HS-27A (cell line): Measurements from ENCODE around the gene FAM83B.
"Not testable (repeated sequence)": the region's sequence is repeated elsewhere in the genome, so short reads cannot be mapped to it uniquely, and the experiment has no call there.

ENCODE experiments used
- DNase-seq: peaks from one replicate; pipeline ENCODE4 v3.0.0-alpha.2; 2012; ENCODE audit warnings: low read depth, missing footprints

The FAM83B gene

DNA sequence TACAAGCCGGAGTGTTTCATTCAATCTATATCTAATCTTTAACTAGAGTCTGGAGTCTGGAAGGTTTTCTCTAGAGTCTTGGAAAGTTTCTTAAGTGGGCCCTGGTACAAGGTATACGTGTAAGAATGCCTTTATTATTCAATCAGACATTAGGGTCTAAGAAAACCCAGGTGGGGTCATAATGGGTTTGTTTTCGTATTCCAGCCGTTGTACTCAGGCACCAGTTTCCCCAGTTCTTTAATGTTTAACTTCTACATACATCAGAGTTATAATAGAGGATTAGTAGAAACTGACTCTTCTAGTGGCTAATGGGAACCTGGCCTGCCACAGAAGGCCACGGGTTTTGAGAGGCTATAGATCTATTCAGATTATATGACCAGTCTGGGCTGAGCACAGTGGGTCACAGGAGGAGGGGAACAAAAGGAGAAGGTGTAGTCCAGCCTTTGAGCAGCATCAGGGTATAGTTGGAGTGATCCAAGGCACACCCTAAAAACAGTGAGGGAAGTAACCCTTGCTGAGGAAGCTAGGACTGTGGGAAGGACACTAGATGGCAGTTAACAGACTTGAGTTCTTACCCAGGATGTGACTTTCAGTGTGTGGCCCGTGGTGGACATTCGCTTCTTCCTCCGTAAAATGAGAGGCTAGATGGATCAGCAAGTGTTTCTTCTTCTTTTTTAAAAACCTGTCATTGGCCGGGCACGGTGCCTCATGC is 15.5 kb downstream of the FAM83B start:
- DNase-seq: no peak

DNA sequence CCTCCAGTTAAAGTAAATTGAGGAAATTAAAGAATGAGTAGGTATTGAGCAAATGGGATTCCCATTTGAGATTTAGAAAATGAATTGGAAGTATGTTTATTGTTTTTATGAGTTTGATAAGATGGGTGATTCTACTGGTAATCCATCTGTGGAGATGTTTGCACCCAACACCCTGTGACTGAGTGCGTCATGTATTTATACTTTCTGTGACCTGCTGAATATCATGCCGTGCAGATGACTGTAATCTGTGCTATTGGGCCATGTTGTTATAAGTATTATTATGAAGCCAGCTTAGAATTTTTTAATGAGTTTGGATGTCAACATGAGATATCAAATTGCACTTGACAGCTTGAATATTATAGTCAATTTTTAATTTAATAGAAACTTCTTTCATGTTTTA is 17.7 kb downstream of the FAM83B start:
- DNase-seq: no peak

DNA sequence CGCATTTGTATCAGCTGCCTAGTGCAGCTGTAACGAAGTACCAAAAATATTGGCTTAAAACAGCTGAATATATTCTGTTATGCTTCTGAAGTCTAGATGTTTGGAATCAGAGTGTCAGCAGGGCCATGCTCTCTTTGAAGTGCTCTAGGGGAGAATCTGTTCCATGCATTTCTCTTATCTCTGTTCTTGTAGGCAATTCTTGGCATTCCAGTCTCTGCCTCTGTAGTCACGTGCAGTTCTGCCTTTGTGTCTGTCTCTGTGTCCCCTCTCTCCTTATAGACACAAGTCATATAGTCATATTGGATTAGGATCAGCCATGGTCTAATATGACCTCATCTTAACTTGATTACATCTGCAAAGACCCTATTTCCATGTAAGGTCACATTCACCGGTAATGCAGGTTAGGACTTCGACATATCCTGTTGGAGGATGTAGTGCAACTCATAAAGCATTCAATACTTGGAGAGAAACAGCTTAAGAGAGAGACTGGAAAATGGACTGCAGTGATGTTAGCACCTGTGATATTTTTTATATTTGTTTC is 18.6 kb downstream of the FAM83B start:
- no peak for DNase-seq

DNA sequence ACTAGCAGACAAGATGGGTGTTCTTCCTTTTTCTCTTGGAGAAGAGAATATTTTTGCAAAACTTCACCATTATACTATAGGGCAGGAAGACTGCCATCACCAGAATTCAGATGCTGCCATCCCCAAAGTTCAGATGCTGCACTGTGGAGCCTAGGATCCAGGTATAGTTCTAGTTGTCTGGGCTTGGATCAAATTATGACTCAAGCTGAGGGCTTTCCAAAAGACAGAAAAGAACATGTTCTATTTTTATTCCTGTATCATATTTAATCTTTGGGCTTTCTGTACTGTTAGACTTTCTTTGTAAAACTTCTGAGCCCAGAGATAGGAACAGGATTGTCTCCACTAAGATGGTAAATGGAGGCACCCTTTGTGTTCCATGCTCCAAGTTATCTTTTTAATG is 22.0 kb downstream of the FAM83B start:
- no peak for DNase-seq

DNA sequence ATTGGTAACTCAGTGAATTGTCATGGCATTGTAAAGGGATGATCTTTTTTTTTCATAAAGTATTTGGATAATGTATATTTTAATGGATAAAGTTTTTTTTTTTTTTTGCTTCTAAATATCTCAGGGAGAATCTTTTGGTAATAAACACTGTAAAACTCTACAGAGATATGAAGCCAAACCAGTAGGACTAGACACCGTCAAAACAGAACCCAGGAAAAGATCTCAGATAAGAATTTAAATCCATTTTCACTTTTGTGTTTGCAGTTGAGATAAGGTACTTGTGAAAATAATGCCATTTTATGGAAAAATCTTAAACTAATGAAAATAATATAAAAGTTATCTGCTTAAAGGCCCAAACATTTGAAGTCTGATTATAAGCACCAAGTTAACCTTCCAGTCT is 27.0 kb downstream of the FAM83B start:
- DNase-seq: no peak

DNA sequence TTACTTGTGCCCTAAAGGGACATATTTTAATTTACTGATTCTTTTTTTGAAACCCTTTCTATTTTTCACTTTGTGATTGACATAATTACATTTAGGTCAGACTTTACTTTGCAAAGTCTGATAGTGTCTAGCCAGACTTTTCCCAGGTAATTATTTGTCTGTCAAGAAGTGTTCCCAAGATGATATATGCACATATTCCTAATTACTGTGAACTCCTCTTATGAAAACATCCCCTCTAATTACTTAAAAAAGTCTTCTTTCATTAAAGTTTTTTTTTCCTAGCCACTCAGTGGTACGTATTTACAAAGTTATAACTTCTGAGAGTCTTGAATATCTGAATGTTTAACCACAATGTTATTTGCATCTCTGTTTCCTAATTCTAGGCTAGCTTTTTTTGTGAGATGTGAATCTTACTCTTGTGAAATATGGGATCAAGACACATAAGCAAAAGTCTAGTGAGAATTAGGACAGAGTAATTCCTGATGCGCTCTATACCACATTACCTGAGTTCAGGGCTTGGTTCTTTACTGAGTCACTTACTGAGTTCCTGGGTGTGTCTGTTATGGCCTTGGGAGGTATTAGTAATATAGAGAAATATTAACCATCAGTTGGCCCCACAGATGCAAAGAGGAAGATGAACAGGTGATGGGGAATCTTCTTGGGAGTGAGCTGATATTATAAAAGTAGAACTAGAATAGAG is 27.9 kb downstream of the FAM83B start:
- no peak for DNase-seq

DNA sequence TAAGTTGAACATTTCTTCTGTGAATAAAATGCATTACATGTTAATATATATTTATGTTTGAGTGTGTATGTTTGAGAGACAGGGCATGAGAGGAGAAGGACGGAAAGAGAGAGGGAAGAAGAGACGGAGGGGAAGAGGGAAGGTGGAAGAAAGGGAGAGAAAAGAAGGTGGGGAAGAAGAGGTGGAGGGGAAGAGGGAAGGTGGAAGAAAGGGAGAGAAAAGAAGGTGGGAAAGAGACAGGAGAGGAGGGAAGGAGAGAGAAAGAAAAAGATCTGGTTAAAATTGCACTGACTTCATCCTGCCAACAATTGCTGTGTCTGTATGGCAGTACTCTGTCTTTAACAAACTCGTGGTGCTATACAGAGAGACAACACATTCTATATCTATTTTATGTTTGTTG is 29.0 kb downstream of the FAM83B start:
- no peak for DNase-seq

DNA sequence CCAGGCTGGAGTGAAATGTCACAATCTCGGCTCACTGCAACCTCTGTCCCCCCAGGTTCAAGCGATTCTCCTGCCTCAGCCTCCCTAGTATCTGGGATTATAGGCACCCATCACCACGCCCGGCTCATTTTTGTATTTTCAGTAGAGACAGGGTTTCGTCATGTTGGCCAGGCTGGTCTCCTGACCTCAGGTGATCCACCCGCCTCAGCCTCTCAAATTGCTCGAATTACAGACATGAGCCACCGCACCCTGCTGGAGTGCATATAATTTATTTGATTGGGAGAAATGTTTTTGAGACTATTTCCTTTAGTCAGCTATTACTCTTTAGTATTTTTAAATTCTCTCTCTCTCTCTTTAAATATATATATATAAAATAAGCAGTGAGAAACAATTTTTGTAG is 29.8 kb downstream of the FAM83B start:
- no peak for DNase-seq

DNA sequence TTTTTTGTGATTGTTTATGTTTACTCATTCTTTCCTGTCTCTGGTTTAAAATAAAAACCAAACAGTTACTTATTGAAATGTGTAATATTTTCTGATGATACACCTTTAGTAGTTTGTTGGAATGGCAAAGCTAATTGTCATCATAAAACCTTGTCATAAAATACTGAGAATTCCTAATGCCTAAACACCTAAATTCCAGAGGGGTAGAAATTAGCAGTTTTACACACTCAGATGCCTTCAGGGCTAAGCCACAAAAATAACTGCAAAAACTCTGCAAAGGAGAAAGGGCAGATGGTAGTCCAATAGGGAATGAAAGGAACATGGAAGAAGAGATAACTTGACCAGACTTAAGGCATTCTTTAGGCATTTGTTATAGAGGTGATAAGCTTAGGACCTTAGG is 30.3 kb downstream of the FAM83B start:
- DNase-seq: no peak

DNA sequence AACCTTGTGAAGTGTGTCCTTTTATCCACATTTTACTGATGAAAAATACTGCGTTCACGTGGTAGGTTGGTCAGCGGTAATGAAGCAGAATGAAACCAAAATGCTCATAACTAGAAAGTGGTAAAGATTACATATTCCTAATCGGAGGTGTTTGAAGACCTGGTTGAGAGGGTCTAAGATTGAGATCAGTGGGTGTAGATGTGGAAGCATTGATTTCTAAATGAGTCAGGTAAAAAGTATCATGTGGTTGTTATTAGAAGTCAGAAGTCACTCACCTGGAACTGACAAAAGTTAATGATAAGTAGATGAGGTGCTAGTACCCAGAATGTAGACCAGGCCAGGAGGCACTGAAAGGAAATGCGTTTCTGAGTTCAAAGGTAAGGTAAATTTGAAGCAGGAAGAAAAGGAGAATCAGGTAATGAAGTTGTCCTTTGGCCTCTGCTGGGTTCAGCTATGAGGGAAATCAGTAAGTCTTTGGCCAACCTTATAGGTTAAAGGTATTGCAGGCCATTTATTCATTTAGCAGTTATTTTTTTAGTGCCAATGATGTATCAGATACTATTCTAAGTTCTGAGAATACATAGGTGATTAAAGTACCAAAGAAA is 31.2 kb downstream of the FAM83B start:
- DNase-seq: no peak

DNA sequence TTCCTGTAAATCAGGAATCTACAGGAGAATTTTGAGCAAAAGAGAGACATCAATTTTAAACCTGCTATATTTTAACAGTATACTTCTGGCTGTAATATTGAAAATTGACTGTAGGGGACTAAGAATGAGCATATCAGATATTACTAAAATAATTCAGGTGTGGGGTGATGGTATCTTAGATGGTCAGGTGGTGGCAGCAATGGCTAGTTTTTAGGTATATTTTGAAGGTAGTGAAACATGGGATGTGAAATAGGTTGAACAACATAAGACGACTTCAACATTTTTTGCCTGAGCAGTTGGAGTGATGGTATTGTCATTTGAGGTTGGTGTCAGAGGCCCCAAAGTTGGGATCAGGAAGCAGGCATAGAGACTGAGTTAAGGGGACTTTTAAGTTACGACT is 32.1 kb downstream of the FAM83B start:
- no peak for DNase-seq

DNA sequence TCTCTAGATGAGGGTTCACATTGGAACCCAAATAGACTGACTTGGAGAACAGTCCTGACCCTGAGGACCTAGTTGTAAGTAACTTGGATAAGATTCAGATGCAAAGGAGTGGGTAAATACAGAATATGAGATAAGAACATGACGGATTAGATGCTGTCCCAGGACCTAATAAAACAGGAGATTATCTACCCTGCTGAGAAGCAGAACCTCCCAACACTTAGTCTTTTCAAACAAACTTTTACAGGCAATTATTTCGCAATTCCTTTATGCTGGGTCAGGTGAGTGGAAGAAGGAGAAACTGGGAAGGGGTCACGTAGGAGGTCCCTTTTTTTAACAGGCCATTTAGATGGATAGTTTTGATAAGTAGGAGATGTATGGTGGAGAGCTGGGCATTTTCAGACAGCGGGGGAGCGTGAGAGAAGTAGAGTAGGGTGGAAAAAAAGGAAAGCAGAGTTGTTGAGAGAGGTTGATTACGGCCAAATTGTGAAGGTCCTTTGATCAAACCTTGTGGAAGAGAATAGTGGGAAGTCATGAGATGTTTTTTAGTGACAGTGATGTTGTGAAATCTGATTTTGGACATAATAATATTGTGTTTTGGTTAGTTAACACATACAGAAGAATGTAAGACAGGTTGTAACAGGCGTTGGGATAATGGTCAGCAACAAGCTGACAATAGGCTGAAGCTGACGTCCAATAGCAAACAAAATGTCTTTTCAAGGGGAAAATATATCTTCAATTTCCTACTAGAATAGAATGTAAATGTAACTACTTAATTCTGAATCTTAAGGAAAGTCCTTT is 32.8 kb downstream of the FAM83B start:
- no peak for DNase-seq

DNA sequence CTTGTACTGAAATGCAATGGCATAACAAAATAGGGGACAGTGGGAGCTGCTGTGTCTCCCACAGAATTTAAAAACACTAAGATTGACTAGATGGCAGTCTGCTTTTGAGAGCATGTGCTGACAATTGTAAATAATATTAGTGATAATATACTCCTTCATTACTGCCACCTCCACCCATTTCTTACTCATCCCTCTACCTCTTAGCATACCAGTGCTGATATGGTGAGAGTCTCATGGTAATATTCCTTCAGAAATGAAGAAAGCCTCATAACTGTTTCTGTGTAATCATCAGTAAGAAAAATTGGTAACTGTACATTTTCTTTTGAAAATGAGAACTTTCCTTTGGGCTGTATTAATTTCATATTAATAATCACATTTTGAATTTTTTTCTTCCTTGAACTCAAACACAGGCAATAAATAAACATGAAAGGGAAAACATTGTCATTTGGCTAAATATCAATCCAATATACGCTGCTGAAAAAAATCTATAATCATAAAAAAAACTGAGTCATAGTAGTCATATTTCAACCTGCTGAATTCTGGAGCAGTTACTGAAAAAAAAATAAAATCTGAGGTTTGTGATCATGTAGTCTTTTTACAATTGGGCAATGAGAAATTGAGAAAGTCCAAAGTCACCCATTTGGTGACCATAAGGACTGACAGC is 34.6 kb downstream of the FAM83B start:
- DNase-seq: no peak

DNA sequence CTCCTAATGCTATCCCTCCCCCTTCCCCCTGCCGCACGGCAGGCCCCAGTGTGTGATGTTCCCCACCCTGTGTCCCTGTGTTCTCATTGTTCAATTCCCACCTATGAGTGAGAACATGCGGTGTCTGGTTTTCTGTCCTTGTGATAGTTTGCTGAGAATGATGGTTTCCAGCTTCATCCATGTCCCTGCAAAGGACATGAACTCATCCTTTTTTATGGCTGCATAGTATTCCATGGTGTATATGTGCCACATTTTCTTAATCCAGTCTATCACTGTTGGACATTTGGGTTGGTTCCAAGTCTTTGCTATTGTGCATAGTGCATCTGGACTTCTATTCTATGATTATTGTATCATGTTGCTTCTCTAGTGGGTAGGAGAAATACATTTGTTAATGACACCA is 35.3 kb downstream of the FAM83B start:
- DNase-seq: not testable (repeated sequence)

DNA sequence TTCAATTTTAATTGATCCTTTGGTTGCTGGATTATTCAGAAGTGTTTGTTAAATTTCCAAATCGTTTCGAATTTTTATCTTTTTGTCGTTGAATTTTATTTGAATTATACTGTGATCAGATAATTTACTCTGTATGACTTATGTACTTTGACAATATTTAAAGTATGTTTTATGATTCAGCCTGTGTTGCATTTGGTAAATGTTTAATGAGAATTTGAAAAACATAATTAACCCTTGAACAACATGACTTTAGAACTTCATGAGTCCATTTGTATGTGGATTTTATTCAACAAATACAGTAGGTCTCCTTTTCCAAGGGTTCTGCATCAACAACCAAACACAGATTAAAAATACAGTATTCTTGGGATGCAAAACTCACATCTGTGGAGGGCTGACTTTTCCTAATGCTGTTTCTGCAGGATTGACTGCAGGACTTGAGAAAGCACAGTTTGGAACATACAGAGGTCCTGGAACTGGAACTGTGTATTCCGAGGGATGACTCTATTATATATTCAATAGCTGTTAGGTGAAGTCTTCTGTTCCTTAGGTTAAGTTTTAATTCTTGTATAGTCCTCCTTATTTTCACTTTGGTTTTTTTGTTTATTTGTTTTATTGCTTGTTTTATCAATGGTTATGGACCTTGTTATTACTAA is 40.5 kb downstream of the FAM83B start:
- no peak for DNase-seq

DNA sequence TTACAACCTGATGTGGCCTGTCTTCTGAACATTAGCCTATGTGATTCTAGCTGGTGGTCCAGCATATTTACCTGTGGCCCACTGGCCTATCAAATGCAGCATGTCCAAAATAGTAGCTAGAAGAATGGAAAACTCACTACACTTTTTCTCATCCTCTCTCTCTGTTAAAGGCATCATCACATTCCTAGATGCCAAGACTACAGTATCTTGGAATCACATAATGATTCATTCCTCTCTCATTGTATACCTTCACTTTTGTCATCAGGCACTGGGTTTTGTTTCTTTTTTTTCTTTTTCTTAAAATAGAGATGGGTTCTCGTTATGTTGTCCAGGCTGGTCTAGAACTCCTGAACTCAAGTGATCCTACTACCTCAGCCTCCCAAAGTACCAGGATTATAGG is 45.0 kb downstream of the FAM83B start:
- no peak for DNase-seq

DNA sequence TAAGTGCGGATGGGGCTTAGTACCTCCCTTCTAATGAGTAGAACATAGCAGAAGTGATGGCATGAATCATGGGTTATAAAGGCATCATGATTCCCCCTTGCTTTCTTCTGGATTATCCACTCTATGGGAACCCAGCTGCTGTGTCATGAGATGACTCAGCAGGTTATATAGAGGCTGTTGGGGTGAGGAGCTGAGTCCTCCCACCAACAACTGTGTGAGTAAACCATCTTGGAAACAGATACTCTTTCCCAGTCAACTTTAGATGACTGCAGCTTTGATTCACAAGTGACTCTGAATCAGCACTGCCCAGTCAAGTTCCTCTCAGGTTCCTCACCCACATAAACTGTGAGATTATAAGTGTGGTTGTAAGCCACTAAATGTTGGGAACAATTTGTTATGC is 46.3 kb downstream of the FAM83B start:
- DNase-seq: no peak

DNA sequence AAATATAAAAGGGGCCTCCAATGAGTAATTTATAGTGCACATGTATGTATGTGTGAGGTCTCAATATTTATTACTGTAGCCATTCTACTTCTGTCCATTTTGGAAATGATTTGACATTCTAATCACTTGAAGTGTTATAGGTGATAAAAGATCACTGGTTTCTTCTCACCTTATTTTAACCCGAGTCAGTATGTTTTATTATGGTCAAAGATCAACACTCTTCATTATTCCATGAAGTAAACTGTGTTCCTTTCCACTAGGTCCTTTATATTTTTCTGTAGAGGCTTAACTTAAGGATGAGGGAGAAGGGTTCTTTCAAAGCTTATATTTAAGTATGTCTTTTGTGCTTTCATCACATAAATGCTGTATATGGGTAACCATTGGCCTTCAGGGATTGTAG is 47.2 kb downstream of the FAM83B start:
- DNase-seq: no peak

DNA sequence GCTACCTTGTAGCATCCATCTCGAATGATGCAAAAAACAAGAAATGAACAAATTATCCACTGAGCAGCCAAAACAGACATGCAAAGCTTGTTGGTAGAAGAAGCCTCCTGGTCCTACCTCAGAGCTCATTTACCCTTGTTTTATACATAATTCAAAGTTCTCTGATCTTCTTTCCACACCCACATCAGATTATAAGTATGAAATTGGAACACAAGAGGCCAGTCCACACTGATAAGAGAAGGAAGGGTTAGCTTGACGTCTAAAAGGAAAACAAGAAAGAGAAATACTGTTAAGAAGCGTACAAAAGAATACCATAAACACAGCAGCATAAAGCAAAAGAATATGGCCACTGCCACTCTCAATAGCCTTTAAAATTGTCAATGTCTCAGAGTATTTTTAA is 49.7 kb downstream of the FAM83B start:
- no peak for DNase-seq

DNA sequence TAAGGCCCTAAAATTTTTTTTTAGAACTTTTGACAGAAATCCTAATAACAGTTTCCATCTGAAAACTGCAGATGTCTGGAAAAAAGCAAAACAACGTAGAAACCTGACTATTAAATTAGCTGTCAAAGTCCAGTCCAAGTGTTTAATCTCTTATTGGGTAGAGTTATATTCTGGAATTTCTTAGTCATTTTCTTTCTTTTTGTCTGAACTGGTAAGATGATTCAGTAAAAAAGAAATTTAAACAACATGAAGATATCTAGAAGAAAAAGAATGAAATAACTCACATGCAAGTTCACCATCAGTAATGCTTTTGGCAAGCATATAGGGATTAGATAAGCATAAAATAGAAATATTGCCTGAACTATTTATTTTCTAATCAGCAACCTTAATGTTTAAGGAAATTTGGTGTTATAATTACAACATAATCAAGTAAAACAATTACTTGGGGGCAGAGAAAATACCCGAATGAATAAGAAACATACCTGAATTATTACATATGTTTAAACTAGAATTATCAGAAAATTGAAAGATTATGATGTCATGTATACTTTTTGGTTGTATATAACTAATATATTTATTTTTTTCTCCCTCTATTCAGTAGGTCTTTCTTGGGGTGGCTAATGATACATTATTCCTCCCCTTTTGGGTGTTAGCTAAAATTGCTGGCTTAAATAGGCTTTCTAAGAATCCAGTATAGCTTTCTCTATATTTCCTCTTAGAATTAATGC is 51.1 kb downstream of the FAM83B start:
- no peak for DNase-seq

DNA sequence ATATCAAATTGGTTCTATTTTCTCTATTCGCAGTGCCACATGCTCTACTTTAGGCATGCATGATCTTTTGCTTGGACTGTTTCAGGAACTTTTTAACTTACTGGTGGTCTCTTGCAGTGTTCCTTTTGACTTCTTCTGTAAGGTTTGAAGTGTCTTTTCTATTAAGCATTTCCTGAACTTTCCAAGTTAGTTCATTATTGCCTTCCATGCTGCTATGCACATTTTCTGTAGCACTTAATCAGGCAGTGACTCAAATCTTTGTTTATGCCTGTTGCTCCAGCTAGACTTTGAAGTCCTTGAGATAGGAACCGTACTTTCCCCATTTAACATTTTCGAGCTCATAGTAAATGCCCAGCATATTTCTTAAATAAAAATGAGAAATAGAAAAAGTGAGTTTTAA is 52.2 kb downstream of the FAM83B start:
- no peak for DNase-seq
